ENCODE results near the gene TAS2R10.
"Not testable (repeated sequence)": the region's sequence is repeated elsewhere in the genome, so short reads cannot be mapped to it uniquely, and the experiment has no call there.

Gene TAS2R10

DNA sequence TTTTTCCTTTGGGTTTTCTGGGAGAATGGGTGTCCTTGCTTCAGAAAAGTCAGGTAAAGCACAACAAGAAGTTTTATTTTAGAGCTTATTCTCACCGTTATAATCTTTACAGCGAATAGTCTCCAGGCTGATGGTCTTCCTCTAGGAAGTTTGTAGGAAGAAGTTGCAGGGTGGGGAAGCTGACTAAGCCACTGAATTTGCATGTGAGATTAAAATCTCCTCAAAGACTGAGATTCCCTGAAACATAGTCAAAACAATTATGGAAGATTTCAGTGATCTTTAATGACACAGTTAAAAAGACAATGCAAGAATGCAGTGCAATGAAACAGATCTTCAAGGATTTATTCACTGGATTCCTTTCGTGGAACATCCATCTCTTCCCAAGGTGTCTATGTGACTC is 1.2 kb downstream of the TAS2R10 start:
- TF ChIP-seq, protein P1, sequence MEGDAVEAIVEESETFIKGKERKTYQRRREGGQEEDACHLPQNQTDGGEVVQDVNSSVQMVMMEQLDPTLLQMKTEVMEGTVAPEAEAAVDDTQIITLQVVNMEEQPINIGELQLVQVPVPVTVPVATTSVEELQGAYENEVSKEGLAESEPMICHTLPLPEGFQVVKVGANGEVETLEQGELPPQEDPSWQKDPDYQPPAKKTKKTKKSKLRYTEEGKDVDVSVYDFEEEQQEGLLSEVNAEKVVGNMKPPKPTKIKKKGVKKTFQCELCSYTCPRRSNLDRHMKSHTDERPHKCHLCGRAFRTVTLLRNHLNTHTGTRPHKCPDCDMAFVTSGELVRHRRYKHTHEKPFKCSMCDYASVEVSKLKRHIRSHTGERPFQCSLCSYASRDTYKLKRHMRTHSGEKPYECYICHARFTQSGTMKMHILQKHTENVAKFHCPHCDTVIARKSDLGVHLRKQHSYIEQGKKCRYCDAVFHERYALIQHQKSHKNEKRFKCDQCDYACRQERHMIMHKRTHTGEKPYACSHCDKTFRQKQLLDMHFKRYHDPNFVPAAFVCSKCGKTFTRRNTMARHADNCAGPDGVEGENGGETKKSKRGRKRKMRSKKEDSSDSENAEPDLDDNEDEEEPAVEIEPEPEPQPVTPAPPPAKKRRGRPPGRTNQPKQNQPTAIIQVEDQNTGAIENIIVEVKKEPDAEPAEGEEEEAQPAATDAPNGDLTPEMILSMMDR (conservative IDR thresholded peaks at IDR 0.05; ENCODE audit: low read depth, low read length): no peak
- DNase-seq (ENCODE audit: low read depth): no peak

DNA sequence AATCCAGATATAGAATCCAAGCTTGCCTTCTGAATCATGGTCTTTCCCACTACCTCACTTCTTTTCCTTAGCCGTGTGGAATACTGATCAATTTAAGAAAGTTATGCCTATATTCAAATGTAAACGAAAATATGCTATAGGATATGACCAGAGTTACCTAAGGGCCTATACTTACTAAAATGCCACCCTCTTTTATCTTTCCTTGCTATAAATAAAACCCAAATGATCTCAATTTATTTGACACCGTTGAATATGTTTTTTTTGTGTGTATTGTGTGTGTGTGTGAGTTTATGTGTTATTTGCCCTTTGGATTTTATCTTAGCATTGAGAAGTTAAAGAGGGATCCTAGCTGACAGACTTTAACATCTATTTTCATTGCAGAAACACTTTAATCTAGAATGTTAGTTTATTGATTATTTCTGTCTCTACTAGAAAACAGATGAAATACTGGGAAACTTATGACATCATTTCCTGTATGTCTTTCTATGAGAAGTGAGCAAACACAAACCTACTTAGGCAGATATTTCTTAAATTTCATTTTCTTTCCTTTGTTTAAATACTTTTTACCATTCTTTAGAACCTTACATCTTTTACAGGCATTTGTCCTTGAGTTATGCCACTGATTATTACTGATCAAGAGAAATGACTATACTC is 14.1 kb downstream of the TAS2R10 start:
- DNase-seq (ENCODE audit: low read depth): no peak
- TF ChIP-seq, protein P1 (conservative IDR thresholded peaks at IDR 0.05; ENCODE audit: low read depth, low read length): no peak
- H3K4me3 ChIP-seq (ENCODE audit: low read depth, low read length): no peak overlapping the region

More for the DNA sequence above, 1.2 kb downstream of the TAS2R10 start:
- H3K4me3 ChIP-seq (ENCODE audit: low read depth, low read length): no peak overlapping the region

DNA sequence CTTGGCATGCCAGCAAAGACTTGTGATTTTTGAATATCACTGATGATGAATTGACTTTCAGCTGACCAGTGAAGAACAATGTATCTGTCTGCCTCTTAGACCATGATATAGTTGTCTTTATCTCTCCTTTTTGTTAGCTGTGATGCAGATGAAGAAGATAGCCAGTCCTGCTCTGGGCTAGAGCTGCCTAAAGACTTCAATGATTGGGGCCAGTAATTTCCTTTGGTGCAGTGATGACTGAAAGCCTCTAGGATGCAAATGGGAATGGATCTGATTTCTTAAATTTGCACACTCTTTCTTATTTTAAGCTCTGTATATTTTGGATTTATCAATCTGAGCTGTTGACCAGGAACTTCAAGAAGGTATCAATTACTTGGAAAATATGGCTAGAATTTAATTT is 16.1 kb downstream of the TAS2R10 start, which contains the start of gene TAS2R9:
Gene TAS2R9, minus strand, starts transcription at position 101 of the 400 bp plus-strand sequence. Its CDS starts 93 bp downstream, at position 8.
- TF ChIP-seq, protein P1 (conservative IDR thresholded peaks at IDR 0.05; ENCODE audit: low read depth, low read length): no peak
- no peak within 1 kb of the TSS for H3K4me3 ChIP-seq (ENCODE audit: low read depth, low read length)
- DNase-seq (ENCODE audit: low read depth): no peak

DNA sequence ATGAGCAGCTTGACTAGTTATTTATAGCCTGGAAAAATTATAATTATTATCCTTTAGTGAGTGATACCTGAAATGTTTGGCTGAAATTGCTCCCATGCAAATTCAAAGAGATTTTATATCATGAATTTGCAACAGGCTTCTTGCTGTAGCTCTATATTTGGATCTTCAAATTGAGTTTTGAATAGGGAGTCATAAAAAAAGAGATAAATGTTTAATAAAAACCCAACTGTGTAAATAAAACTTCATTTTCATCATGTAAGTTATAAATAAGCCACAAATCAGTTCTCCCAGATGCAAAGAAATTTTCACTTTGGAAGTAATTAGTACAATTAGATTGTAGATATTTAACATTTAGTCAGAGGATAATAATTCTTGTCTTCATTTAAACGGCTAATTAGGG is 19.0 kb downstream of the TAS2R10 start, which contains the start of gene TAS2R8:
Gene TAS2R8, minus strand, starts transcription at position 101 of the 400 bp plus-strand sequence. CDS start 306 bp downstream, outside the sequence.
- TF ChIP-seq, protein P1 (conservative IDR thresholded peaks at IDR 0.05; ENCODE audit: low read depth, low read length): no peak
- DNase-seq (ENCODE audit: low read depth): no peak
- H3K4me3 ChIP-seq (ENCODE audit: low read depth, low read length): no peak within 1 kb of the TSS

DNA sequence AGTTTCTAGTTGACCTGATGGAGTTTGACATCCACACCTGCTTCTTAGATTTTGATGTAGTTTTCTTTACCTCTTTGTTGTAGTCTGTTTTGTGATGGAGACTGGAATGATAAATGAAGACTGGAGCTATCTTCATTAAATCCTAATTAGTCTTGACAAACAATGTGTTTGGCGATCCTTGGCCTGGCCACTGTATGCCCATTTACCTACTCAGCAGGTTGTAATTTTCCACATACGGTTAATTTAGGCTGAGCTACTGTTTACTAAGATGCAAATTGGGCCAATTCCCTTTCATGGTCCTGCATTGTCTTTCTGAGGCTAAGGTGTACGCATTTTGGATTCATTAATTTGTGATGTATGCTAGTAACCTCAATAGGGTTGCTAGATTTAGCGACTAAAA is 23.6 kb downstream of the TAS2R10 start, which contains the start of gene TAS2R7:
Gene TAS2R7, minus strand, starts transcription at position 41 of the 400 bp plus-strand sequence. CDS start 57 bp downstream, outside the sequence.
- TF ChIP-seq, protein P1 (conservative IDR thresholded peaks at IDR 0.05; ENCODE audit: low read depth, low read length): no peak

DNA sequence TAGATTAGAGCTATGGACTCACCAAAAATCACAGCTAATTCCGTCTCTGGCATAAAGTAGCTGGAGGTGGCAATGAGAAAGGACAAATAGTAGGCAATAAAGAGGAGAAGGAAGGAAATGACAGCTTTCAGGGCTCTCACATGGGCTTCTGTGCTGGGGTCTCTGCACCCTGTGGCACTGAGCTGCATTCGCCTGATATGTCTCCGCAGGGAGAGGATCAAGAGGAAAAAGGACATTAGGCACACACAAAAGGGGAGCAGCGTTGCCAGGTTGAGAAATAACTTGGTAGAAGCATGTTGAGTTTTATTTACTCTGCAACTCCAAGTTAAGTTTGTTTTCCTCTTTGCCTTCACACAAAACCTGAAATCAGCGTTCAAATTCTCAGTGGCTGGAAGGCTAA is 24.4 kb downstream of the TAS2R10 start:
- TF ChIP-seq, protein P1 (conservative IDR thresholded peaks at IDR 0.05; ENCODE audit: low read depth, low read length): no peak
- no peak for DNase-seq (ENCODE audit: low read depth)
- no peak overlapping the region for H3K4me3 ChIP-seq (ENCODE audit: low read depth, low read length)

More for the DNA sequence above, 23.6 kb downstream of the TAS2R10 start, which contains the start of gene TAS2R7:
- H3K4me3 ChIP-seq (ENCODE audit: low read depth, low read length): no peak within 1 kb of the TSS
- DNase-seq (ENCODE audit: low read depth): no peak

DNA sequence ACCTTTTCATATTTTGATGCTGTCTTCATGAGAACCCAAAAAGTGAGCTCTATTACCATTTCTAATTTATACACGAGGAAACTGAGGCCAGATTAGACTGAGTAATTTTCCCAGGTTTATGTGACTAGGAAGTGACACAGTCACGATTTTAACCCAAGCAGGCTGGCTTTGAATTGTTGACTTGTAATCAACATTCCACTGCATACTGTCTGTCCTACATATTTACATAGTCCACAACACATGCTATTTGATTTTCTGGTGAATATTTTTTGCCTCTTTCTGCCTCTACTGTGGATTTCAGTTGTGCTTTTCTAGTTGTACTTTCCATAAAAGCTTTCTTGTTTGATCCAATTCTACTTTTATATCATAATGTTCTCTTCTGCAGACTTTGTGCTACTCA is 31.9 kb downstream of the TAS2R10 start:
- H3K4me3 ChIP-seq (ENCODE audit: low read depth, low read length): no peak overlapping the region
- TF ChIP-seq, protein P1 (conservative IDR thresholded peaks at IDR 0.05; ENCODE audit: low read depth, low read length): no peak
- DNase-seq (ENCODE audit: low read depth): no peak

DNA sequence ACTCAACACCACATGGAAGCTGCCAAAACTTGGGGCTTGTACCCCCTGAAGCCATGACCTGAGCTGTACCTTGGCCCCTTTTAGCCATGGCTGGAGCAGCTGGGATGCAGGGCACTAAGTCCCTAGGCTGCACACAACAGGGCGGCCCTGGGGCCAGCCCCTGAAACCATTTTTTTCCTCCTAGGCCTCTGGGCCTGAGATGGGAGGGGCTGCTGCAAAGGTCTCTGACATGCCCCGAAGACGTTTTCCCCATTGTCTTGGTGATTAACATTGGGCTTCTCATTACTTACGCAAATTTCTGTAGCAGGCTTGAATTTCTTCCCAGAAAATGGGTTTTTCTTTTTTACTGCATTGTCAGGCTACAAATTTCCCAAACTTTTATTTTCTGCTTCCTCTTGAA is 34.4 kb downstream of the TAS2R10 start:
- not testable (repeated sequence) for H3K4me3 ChIP-seq (ENCODE audit: low read depth, low read length); DNase-seq (ENCODE audit: low read depth)

All from choroid plexus epithelial cell (primary cell).